GM12878 (cell line): Measurements from ENCODE around the gene OSBPL3. TPM values are rescaled to one million over a fixed set of nuclear protein-coding genes. Genes with fewer than 3 reads are reported as not detected.

Experiments
- ASH2L ChIP-seq: fragments of 300-600, 200-600 bp; sonication (generic); IDR thresholded peaks from 2 replicates; pipeline ENCODE4 v1.6.1; 2017; ENCODE audit warnings: low read depth, mild to moderate bottlenecking, borderline replicate concordance
- CUX1 ChIP-seq: IDR thresholded peaks from 2 replicates; pipeline ENCODE4 v1.6.1; 2012; ENCODE audit warnings: improper control_type of control experiment, low read depth, low read length; ENCODE audit not compliant: insufficient replicate concordance
- EED ChIP-seq: sonication (generic); IDR thresholded peaks from 2 replicates; pipeline ENCODE4 v1.6.1; 2016; ENCODE audit warnings: antibody characterized with exemption, low read depth
- JUNB ChIP-seq: IDR thresholded peaks from 2 replicates; pipeline ENCODE4 v1.6.1; 2016; ENCODE audit warnings: antibody characterized with exemption, mild to moderate bottlenecking
- KLF5 ChIP-seq: fragments of 450-650 bp; IDR thresholded peaks from 2 replicates; pipeline ENCODE4 v1.6.1; 2014; ENCODE audit warnings: mild to moderate bottlenecking; ENCODE audit not compliant: partially characterized antibody
- MTA2 ChIP-seq: fragments of 450-650 bp; IDR thresholded peaks from 2 replicates; pipeline ENCODE4 v1.6.1; 2016; ENCODE audit warnings: low read depth, mild to moderate bottlenecking, moderate library complexity
- NR2C2 ChIP-seq: IDR thresholded peaks from 2 replicates; pipeline ENCODE4 v1.6.1; 2011; ENCODE audit warnings: borderline replicate concordance, low read depth; ENCODE audit not compliant: control insufficient read depth, insufficient read length
- PBX3 ChIP-seq: IDR thresholded peaks from 2 replicates; pipeline ENCODE4 v1.6.1; 2011; ENCODE audit warnings: mild to moderate bottlenecking, low read depth, low read length, moderate library complexity; ENCODE audit not compliant: insufficient replicate concordance
- RCOR1 ChIP-seq: conservative IDR thresholded peaks from 2 replicates; pipeline ENCODE4 v1.6.1; 2012; ENCODE audit warnings: low read depth, low read length, improper control_type of control experiment
- SIN3A ChIP-seq: IDR thresholded peaks from 2 replicates; pipeline ENCODE4 v1.6.1; 2012; ENCODE audit warnings: low read depth, low read length, improper control_type of control experiment
- SMAD1 ChIP-seq: fragments of 450-650 bp; IDR thresholded peaks from 2 replicates; pipeline ENCODE4 v1.6.1; 2018; ENCODE audit warnings: mild to moderate bottlenecking, low read depth; ENCODE audit not compliant: partially characterized antibody
- SPI1 ChIP-seq: IDR thresholded peaks from 2 replicates; pipeline ENCODE4 v1.6.1; 2011; ENCODE audit warnings: low read depth, mild to moderate bottlenecking, low read length, moderate library complexity, borderline replicate concordance; ENCODE audit not compliant: insufficient read depth
- SREBF1 ChIP-seq: IDR thresholded peaks from 2 replicates; pipeline ENCODE4 v1.6.1; 2012; ENCODE audit warnings: mild to moderate bottlenecking, low read length
- STAT3 ChIP-seq: IDR thresholded peaks from 2 replicates; pipeline ENCODE4 v1.6.1; 2011; ENCODE audit warnings: low read depth, low read length, improper control_type of control experiment
- SUPT20H ChIP-seq: IDR thresholded peaks from 2 replicates; pipeline ENCODE4 v1.6.1; 2011; ENCODE audit warnings: low read depth, mild to moderate bottlenecking, low read length, moderate library complexity, borderline replicate concordance; ENCODE audit not compliant: control insufficient read depth
- ZBED1 ChIP-seq: IDR thresholded peaks from 2 replicates; pipeline ENCODE4 v1.6.1; 2016; ENCODE audit warnings: borderline replicate concordance
- ZNF384 ChIP-seq: IDR thresholded peaks from 2 replicates; pipeline ENCODE4 v1.6.1; 2012; ENCODE audit warnings: low read depth, mild to moderate bottlenecking, low read length, improper control_type of control experiment, borderline replicate concordance
- polyA plus RNA-seq, 11 experiments: library from polyadenylated mRNA; depleted of rRNA in 4 of 11; unstranded in 6 of 11; stranded (reverse) in 5 of 11; fragments of >200 nt; fragmentation: Nextera tagmentation in 4 of 11; fragmentation: Illumina TruSeq in 1 of 11; extraction: Ambion mirVana in 4 of 11; extraction: Trizol in 1 of 11; gene quantifications; 1 replicate in 1 of 11; 2 replicates in 10 of 11; pipeline versions ENCODE4 v1.2.1 to v1.2.3, GENCODE V29; 2011 to 2016; ENCODE audit warnings: inconsistent platforms in 2 of 11, missing spikeins in 2 of 11, low read depth in 1 of 11
- total RNA-seq, 4 experiments: library from RNA; depleted of rRNA in 3 of 4; stranded (reverse); fragments of >200 nt in 3 of 4; fragmentation: Illumina TruSeq in 1 of 4; extraction: Trizol in 1 of 4; gene quantifications; 2 replicates each; pipeline versions ENCODE4 v1.2.1 to v1.2.3, GENCODE V29; 2013 to 2021
- TF ChIP-seq, protein P1 (sequence below): fragments of 450-650 bp; formaldehyde crosslinking; IDR thresholded peaks from 2 replicates; pipeline ENCODE4 v1.4.0; 2022; ENCODE audit warnings: mild to moderate bottlenecking, moderate library complexity

The OSBPL3 gene
- total and polyA plus RNA-seq, 10 of the 15 experiments (the other 5 are each of a cell fraction or from before 2014, with no cell fraction given) = 6.1 to 46.6 (median 27.0) TPM

DNA sequence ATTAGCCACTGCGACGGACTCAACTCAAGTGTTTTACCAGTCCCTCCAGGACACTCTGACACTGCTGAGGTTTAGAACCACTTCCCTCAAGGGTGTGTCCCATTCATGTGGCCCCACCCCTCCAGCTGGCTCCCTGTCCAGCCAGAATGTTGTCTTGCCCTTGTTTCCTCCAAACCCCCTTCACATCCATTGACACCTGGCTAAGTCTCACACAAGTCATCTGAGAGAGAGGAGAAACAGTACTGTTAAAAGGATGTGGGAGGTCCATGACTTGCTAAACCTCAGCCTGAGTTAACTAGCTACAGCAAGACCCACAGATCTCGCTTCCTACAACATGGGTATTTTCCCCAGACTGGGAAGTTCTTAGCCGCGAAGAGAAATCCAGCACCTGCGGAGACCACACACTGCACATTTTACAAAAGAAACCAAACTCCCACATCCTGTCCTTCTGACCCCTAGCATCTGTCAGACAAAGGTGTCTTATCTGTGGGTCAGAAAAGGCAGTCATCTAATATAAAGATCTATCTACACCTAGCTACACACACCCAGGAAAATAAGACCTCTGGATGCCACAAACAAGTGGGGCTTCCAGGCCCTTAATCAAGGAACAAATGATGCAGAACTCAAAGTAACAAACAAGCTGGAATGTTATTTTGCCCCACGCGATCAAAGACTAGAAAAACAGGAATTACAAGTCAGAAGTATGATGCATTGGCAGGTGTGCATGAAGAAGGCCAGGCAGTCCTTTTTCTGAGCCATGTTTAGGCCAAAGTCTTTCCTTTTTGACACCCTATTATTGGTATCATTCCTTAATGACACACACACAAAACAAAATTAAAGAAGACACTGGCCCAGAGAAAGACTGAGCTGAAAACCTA lies 13.9 kb downstream of the OSBPL3 start (continued):
- TF ChIP-seq, protein P1, sequence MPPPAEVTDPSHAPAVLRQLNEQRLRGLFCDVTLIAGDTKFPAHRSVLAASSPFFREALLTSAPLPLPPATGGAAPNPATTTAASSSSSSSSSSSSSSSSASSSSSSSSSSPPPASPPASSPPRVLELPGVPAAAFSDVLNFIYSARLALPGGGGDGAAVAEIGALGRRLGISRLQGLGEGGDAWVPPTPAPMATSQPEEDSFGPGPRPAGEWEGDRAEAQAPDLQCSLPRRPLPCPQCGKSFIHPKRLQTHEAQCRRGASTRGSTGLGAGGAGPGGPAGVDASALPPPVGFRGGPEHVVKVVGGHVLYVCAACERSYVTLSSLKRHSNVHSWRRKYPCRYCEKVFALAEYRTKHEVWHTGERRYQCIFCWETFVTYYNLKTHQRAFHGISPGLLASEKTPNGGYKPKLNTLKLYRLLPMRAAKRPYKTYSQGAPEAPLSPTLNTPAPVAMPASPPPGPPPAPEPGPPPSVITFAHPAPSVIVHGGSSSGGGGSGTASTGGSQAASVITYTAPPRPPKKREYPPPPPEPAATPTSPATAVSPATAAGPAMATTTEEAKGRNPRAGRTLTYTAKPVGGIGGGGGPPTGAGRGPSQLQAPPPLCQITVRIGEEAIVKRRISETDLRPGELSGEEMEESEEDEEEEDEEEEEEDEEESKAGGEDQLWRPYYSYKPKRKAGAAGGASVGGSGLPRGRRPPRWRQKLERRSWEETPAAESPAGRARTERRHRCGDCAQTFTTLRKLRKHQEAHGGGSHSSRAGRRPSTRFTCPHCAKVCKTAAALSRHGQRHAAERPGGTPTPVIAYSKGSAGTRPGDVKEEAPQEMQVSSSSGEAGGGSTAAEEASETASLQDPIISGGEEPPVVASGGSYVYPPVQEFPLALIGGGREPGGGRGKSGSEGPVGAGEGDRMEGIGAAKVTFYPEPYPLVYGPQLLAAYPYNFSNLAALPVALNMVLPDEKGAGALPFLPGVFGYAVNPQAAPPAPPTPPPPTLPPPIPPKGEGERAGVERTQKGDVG (CRISPR knock-in tag) = no peak
- TF ChIP-seq ZBED1 (peak; percentile 84), ZNF384 (no peak), PBX3 (peak; percentile 30), ASH2L (no peak), CUX1 (no peak), JUNB (peak; percentile 61), NR2C2 (no peak), RCOR1 (no peak), SIN3A (no peak), STAT3 (peak; percentile 86; the same call in 1 of the 2 replicates), MTA2 (peak; percentile 98), SUPT20H (no peak), SPI1 (peak; percentile 75), SREBF1 (no peak), EED (peak; percentile 100), SMAD1 (peak; percentile 70), KLF5 (peak; percentile 94)
